Stimulated activated CD8-positive, alpha-beta memory T cell treated with anti-CD3 and anti-CD28 coated beads, Interleukin-12 subunit alpha, Interleukin-12 subunit beta, amount 100 ng/mL, for 24 hours (primary cell): ENCODE measurements around the gene CKB.

Source experiments
- DNase-seq: peaks from one replicate; pipeline ENCODE4 v3.0.0-alpha.2; 2020; ENCODE audit errors: extremely low read depth

CKB gene

GRCh38 chr14:103537175-103537990, 14.8 kb upstream of the CKB start:
- no peak for DNase-seq

DNA sequence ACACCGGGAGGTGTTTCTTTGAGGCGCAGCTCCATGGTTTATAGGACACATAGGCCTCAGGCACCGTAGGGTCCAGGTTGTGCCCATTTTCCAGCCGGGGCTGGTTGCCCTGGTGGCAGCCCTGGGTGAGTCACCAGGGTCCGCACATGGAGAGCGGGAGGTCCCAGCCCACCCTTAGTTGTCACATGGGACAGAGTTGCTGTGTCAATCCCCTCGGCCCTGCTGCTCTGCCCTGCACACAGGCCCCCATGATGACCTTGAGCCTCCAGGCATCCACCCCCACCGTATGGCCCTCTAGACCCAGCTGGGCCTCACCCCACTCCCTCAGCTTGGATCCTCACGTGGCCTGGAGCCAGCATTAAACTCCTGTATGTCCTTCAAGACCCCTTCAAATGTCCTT, 14.1 kb upstream of the CKB start:
- DNase-seq, result no peak

GRCh38 chr14:103535891-103536565, 13.4 kb upstream of the CKB start:
- DNase-seq, result no peak

DNA sequence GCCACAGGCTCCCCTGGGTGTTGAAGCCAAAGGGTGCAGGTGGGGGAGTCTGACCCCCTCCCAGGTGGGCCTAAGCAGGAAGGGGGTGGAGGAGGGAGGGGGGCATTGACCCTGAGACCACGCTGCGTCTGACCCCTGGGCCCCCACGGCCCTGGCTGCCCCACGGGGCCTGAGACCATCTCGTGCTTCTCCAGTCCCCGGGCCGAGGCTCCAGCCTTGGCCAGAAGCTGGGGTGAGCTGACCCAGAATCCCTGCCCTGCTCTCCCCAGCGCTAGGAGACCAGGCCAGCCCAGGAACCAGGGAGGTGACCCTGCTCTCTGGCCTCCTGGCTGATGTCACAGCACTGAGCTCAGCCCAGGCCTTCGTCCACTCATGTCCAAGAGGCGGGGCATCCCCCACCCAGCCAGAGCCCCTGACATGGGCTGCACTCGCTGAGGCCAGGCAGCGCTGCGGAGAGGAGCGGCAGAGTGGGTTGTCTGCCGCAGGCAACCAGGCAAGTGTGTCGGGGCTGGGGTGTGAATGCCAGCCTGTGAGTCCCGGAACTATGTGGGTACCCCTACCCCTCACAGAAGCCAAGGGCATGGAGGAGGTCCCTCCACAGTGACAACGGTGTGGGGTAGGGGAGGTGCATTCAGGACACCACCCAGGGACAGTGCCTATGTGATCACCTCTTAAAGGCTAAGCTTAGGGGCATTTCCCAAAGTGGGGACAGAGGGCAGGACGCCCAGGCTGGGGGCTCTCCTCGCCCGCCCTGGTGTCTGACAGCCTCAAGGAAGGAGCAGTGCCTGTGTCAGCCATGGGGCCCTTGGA, 12.7 kb upstream of the CKB start:
- DNase-seq, result no peak

- no peak for DNase-seq
Observed at GRCh38 chr14:103534576-103535061, 12.0 kb upstream of the CKB start.

GRCh38 chr14:103533999-103534575, 11.5 kb upstream of the CKB start:
- DNase-seq, result no peak

DNA sequence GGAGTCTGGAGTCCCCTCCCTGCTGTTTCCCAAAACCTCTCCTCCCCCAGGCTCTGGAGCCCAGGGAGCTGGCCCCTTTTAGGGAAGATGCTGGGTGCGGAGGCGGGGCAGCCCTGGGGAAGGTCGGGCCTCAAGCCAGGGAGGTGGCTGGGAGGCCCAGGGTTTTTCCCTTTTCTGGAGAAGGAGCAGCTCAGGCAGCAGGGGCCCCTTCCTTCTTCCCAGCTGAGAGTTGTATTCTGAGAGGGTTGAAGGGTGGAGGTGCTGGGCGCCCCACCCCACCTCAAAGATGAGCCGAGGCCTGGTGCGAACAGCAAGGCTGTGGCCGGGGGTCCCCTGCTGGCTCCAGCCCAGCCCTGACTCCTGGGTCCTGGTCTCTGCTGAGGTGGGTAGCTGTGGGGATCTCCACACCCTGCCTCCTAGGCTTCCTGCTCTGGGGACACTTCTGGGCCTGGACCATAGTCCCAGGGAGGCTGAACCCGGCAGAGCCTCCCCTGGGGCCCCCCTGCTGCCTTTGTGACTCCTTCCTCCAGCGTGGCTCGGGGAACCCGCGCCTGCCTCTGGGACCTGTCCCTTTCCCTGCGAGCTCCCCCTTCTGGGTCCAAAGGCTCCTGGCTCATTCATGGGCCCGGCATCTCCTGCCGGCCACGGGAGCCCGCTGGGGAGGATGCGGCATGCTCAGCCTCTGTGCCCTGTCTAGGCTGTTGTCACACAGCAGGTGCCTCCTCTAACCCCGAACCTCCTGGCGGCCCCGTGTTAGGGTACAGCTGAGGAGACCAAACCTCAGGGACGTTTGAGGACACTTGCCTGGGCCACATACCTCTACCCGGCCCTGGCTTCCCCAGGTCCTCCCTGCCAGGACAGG, 10.7 kb upstream of the CKB start:
- DNase-seq, result no peak

GRCh38 chr14:103532216-103533136, 9.8 kb upstream of the CKB start:
- DNase-seq, result no peak

DNA sequence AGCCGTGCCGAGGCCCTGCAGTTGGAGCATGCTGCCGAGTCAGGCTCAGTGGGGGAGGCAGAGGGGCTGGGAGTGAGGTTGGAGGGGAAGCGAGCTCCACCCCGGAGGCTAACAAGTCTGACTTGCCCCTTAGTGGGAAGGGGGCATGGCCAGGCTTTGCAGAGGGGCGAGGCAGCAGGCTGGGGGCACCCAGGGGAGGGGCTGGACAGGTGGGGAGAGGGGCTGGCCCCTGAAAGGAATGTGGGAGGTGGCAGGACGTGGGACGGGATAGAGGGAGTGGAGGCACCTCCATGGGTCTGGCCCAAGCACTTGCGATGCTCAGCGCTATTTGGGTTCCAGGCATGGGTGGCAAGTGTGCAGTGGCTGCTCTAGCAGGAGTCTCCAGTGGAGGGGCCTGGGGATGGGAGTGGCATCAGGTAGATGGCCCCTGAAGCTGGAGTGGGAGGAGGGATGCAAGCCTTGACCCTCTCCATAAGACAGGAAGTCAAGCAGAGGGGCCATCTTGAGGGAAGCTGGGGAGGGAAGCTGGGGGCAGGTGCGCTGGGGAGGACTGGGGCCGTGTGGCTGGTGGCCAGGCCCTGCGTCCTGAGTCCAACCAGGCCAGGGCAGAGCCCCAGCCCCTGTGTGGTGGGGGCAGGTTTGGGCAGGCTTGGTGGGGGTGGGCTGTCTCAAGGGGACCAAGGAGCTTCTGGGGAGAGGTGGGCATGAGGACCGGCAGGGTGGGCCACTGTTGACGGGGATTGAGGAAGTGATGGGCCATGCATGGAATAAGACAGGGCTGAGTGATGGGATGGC, 9.0 kb upstream of the CKB start:
- DNase-seq, result no peak

GRCh38 chr14:103530831-103531230, 8.2 kb upstream of the CKB start:
- no peak for DNase-seq

- no peak for DNase-seq
Observed at GRCh38 chr14:103530390-103530789, 7.8 kb upstream of the CKB start.

DNA sequence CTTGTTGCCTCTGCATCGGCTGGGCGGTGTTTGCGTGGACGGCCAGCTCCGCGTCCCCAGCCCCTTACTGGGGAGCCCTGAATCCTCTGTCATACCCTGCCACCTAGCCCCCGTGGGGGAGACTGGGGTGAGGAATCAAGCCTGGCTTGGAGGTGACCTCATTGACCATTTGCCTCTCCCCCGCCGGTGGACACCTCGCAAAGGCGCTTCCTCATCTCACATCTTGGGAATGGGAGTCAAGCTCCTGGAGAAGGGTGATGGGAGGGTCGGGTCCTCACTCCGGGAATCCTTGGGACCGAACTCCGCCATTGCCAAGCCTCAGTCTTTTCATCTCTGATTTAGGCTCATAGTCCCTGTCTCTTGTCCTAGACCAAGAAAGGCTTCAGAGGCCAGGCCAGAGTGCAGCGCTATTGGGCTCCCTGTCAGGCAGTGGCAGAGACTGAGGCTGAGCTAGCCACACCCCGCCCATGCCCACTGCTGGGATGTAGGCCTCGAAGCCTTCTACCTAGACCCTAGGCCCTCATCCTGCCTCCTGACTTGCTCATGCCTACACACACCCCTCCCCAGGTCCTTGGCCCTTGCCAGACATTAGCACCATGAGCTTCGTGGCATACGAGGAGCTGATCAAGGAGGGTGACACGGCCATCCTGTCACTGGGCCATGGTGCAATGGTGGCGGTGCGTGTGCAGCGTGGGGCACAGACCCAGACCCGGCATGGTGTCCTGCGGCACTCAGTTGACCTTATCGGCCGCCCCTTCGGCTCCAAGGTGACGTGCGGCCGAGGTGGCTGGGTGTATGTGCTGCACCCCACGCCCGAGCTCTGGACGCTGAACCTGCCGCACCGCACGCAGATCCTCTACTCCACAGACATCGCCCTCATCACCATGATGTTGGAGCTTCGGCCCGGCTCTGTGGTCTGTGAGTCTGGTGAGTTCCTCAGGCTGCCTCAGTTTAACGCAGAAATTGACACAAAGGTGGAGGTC, 7.0 kb upstream of the CKB start:
- DNase-seq, result no peak

DNA sequence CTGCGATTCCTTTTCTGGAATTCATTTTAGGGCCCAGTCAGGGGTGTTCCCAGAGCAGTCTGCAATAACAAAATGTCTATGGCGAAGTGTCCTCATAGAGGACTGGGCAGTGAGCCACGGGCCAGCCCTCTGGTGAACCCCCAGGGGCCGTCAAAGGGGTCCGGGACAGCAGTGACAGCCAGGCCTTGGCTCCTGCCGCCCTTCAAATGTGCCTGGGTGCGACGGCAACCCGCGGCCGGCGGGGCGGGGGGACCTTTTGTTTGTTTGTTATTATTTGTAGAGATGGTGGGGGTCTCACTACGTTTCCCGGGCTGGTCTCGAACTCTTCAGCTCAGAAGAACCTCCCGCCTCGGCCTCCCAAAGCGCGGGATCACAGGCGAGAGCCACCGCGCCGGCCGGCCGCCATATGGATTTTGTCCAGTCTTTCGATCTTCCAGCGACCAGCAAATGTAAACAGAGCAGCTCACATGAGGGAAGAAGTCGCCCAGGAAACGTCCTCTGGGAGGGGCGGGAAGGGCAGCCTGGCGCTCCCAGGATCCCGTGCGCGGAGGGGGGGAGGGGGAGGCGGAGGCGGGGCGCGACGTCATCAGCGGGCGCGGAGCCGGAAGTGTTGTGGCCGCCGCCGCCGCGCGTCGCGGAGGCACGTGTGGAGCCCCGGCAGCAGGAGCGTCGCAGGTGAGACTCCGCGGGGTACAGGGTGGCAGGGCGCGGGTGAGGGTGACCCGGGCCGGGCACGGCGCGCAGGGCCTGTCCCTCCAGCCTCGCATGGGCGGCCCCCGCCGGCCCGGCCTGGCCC, 6.2 kb upstream of the CKB start, which contains the start of gene TRMT61A:
TSS of gene TRMT61A (plus strand) at position 610 of the 796 bp plus-strand sequence. CDS start 783 bp downstream, outside the sequence.
- DNase-seq, result peak; percentile 51

DNA sequence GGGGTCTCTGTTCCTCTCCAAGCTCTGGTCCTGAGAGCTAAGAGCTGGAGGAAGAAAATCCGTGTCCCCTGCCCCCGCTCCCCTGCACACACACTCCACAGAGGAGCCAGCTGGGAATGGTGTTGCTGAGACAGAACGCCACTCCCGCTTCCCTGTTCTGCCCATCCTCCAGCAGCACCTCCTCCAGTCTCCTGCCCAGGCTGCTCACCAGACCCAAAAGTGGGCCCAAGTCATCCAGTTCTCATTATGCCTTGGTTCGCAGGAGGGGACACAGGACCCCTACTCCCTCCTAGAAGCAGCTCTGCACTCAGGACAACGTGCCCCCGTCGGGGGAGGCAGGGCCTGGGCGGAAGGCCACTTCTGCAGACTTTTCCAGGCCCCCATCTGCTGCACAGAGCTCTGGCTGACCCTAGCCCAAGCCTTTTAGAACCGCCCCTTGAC, 5.5 kb upstream of the CKB start:
- no peak for DNase-seq

GRCh38 chr14:103527408-103528145, 4.9 kb upstream of the CKB start:
- no peak for DNase-seq

DNA sequence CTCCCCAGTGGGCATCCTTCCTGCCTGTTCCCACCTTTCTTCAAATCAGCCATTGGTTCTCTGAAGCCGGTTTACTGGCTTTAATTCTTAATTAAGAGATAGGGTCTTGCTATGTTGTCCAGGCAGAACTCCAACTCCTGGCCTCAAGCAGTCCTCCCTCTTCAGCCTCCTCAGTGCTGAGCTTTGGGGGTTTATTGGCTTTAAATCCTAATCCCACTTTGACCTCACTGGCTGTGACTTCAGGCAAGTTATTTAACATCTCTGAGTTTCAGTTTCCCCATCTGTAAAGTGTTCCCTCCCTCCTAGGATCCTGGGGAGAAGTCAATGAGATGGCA, 4.3 kb upstream of the CKB start:
- DNase-seq, result no peak
